ENCODE results near the gene PPP1R12C. TPM values are rescaled to one million over a fixed set of nuclear protein-coding genes. Genes with fewer than 3 reads are reported as not detected.

PPP1R12C gene
- total and polyA plus RNA-seq, 3 donors from 2014 or later, result 184 to 220 (median 206) TPM

GRCh38 chr19:55097864-55098715 is 19.3 kb downstream of the PPP1R12C start:
- 69 to 82% methylated on average over 14 to 23 of the region's 23 CpGs for WGBS, 2 donors
- H3K36me3 ChIP-seq (ENCODE audit: low read depth, missing control alignments), result no peaks in the 10 kb centered on the region
- peak; percentile 76 for DNase-seq

GRCh38 chr19:55096061-55096701 is 21.3 kb downstream of the PPP1R12C start:
- WGBS, 2 donors, result 81 to 88% methylated on average over 13 to 16 of the region's 23 CpGs
- H3K4me1 ChIP-seq, result peaks cover 26% of the 10 kb centered on the region
- H3K36me3 ChIP-seq (ENCODE audit: low read depth, missing control alignments), result no peaks in the 10 kb centered on the region
- H3K4me3 ChIP-seq, result no peak overlapping the region
- no peak for DNase-seq
- H3K27ac ChIP-seq, result no peak overlapping the region
- no peak for TF ChIP-seq POLR2A (IDR thresholded peaks at IDR 0.05)
- TF ChIP-seq CTCF (IDR thresholded peaks at IDR 0.05), result no peak
- H3K27me3 ChIP-seq, result no peaks in the 10 kb centered on the region
- H3K9me3 ChIP-seq, result no peaks in the 10 kb centered on the region
- intact Hi-C loops (cut with DNase I; ENCODE audit: low total_unique reads), result no loop called here

More at GRCh38 chr19:55097864-55098715, 19.3 kb downstream of the PPP1R12C start:
- no peak overlapping the region for H3K4me3 ChIP-seq
- intact Hi-C loops (cut with DNase I; ENCODE audit: low total_unique reads), result no loop called here
- H3K4me1 ChIP-seq, result peaks cover 26% of the 10 kb centered on the region
- no peaks in the 10 kb centered on the region for H3K9me3 ChIP-seq
- no peaks in the 10 kb centered on the region for H3K27me3 ChIP-seq
- no peak overlapping the region for H3K27ac ChIP-seq
- TF ChIP-seq POLR2A (IDR thresholded peaks at IDR 0.05), result no peak
- no peak for TF ChIP-seq CTCF (IDR thresholded peaks at IDR 0.05)

GRCh38 chr19:55095260-55096060 is 22.0 kb downstream of the PPP1R12C start:
- Histone ChIP-seq H3K27me3 (no peaks in the 10 kb centered on the region), H3K36me3 (ENCODE audit: low read depth, missing control alignments) (no peaks in the 10 kb centered on the region), H3K4me1 (peaks cover 26% of the 10 kb centered on the region), H3K9me3 (no peaks in the 10 kb centered on the region), H3K4me3 (no peak overlapping the region), H3K27ac (no peak overlapping the region)
- 76 to 84% methylated on average over 18 to 23 of the region's 23 CpGs for WGBS, 2 donors
- DNase-seq, result peak; percentile 55
- intact Hi-C loops (cut with DNase I; ENCODE audit: low total_unique reads), result no loop called here
- TF ChIP-seq POLR2A (IDR thresholded peaks at IDR 0.05) (no peak), CTCF (IDR thresholded peaks at IDR 0.05) (no peak)

- DNase-seq, result peak; percentile 13
- TF ChIP-seq CTCF (IDR thresholded peaks at IDR 0.05), result no peak
- no peak for TF ChIP-seq POLR2A (IDR thresholded peaks at IDR 0.05)
- peaks cover 19% of the 10 kb centered on the region for H3K4me1 ChIP-seq
- intact Hi-C loops (cut with DNase I; ENCODE audit: low total_unique reads), result no loop called here
- no peak overlapping the region for H3K27ac ChIP-seq
- 77 to 79% methylated on average over 19 to 32 of the region's 32 CpGs for WGBS, 2 donors
- H3K27me3 ChIP-seq, result no peaks in the 10 kb centered on the region
- H3K36me3 ChIP-seq (ENCODE audit: low read depth, missing control alignments), result no peaks in the 10 kb centered on the region
- H3K9me3 ChIP-seq, result no peaks in the 10 kb centered on the region
- no peak overlapping the region for H3K4me3 ChIP-seq
These were observed 22.8 kb downstream of the PPP1R12C start for GRCh38 chr19:55094456-55095259.

Data from testis (tissue), 3 donors.